Neural progenitor cell (in vitro differentiated cells): ENCODE measurements around the gene RTEL1. TPM values are rescaled to one million over a fixed set of nuclear protein-coding genes. Genes with fewer than 3 reads are reported as not detected.

Experiments used
- DNase-seq: peaks from one replicate; pipeline ENCODE4 v3.0.0-alpha.2; 2016; ENCODE audit warnings: low spot score
- H2AFZ ChIP-seq: fragments of 200-600 bp; sonication (generic); replicated peaks from 2 replicates; pipeline ENCODE4 v1.6.1; 2016; ENCODE audit warnings: antibody characterized with exemption
- H3F3A ChIP-seq: fragments of 200-600 bp; sonication (generic); 2 replicates; pipeline ENCODE4 v1.6.1; 2016; ENCODE audit warnings: antibody characterized with exemption, low read depth
- H3K27ac ChIP-seq: fragments of 200-600 bp; sonication (generic); 2 replicates; pipeline ENCODE4 v1.5.1; 2016; ENCODE audit warnings: mild to moderate bottlenecking
- H3K27me3 ChIP-seq: fragments of 200-600 bp; sonication (generic); 2 replicates; pipeline ENCODE4 v1.6.1; 2016; ENCODE audit warnings: mild to moderate bottlenecking, moderate library complexity
- H3K36me3 ChIP-seq: fragments of 200-600 bp; sonication (generic); 2 replicates; pipeline ENCODE4 v1.5.1; 2016
- H3K4me1 ChIP-seq: fragments of 200-600 bp; sonication (generic); 2 replicates; pipeline ENCODE4 v1.6.1; 2016; ENCODE audit warnings: mixed run types
- H3K4me2 ChIP-seq: fragments of 200-600 bp; sonication (generic); 2 replicates; pipeline ENCODE4 v1.6.1; 2016
- H3K4me3 ChIP-seq: fragments of 200-600 bp; sonication (generic); 2 replicates; pipeline ENCODE4 v1.5.1; 2016
- H3K79me2 ChIP-seq: fragments of 200-600 bp; sonication (generic); 2 replicates; pipeline ENCODE4 v1.6.1; 2016; ENCODE audit warnings: low read depth
- H3K9ac ChIP-seq: fragments of 200-600 bp; sonication (generic); 2 replicates; pipeline ENCODE4 v1.6.1; 2016
- H3K9me3 ChIP-seq: fragments of 200-600 bp; sonication (generic); 2 replicates; pipeline ENCODE4 v1.5.1; 2016; ENCODE audit warnings: low read depth
- H4K20me1 ChIP-seq: fragments of 200-600 bp; sonication (generic); 2 replicates; pipeline ENCODE4 v1.6.1; 2016; ENCODE audit warnings: low read depth
- H3K27ac Mint-ChIP-seq: 3 replicates; pipeline ENCODE4 v1.8.0; 2021; ENCODE audit warnings: mixed read lengths
- H3K27me3 Mint-ChIP-seq: 2 replicates; pipeline ENCODE4 v1.8.0; 2022; ENCODE audit warnings: low read depth, mild to moderate bottlenecking, inconsistent platforms, moderate library complexity, mixed read lengths; ENCODE audit not compliant: insufficient read depth
- H3K36me3 Mint-ChIP-seq: 3 replicates; pipeline ENCODE4 v1.8.0; 2021; ENCODE audit warnings: mixed read lengths
- H3K4me1 Mint-ChIP-seq: 3 replicates; pipeline ENCODE4 v1.8.0; 2021; ENCODE audit warnings: mixed read lengths
- H3K4me3 Mint-ChIP-seq: 3 replicates; pipeline ENCODE4 v1.8.0; 2021; ENCODE audit warnings: mild to moderate bottlenecking, moderate library complexity, mixed read lengths
- H3K9me3 Mint-ChIP-seq: 3 replicates; pipeline ENCODE4 v1.8.0; 2020; ENCODE audit warnings: mixed read lengths
- CTCF ChIP-seq: fragments of 200-600 bp; sonication (generic); IDR thresholded peaks from 2 replicates; pipeline ENCODE4 v1.5.1; 2017; ENCODE audit warnings: antibody characterized with exemption, mild to moderate bottlenecking
- EZH2 ChIP-seq: fragments of 200-600 bp; sonication (generic); IDR thresholded peaks from 2 replicates; pipeline ENCODE4 v1.6.1; 2017; ENCODE audit warnings: antibody characterized with exemption, mild to moderate bottlenecking, moderate library complexity
- EZH2phosphoT487 ChIP-seq: fragments of 200-600 bp; sonication (generic); IDR thresholded peaks from 2 replicates; pipeline ENCODE4 v1.6.1; 2017; ENCODE audit warnings: antibody characterized with exemption
- small RNA-seq: library from RNA; depleted of rRNA; stranded (forward); fragments of <200 nt; gene quantifications from one replicate; pipeline ENCODE3, GENCODE V24; 2015
- total RNA-seq: library from RNA; depleted of rRNA; stranded (reverse); fragments of >200 nt; gene quantifications from 2 replicates; pipeline ENCODE4 v1.2.3, GENCODE V29; 2015; ENCODE audit warnings: low replicate concordance

The RTEL1 gene
- total RNA-seq, 1 donor from 2014 or later, result 6.0 TPM

- H3K9ac ChIP-seq, result no peak overlapping the region
- no peak overlapping the region for H2AFZ ChIP-seq
- TF ChIP-seq CTCF (no peak), EZH2phosphoT487 (no peak), EZH2 (no peak)
- no peak overlapping the region for H3K4me2 ChIP-seq
- Mint-ChIP-seq H3K36me3 (peaks cover 4% of the 10 kb centered on the region), H3K9me3 (no peaks in the 10 kb centered on the region), H3K4me3 (no peak overlapping the region), H3K27me3 (peaks cover 9% of the 10 kb centered on the region), H3K4me1 (peaks cover 2% of the 10 kb centered on the region), H3K27ac (no peak overlapping the region)
- no peaks in the 10 kb centered on the region for H3K27me3 ChIP-seq
- H3K4me3 ChIP-seq, result no peak overlapping the region
- no peaks in the 10 kb centered on the region for H3K36me3 ChIP-seq
- H3K4me1 ChIP-seq, result peaks cover 7% of the 10 kb centered on the region
- peak overlapping the region; percentile 31 for H3K27ac ChIP-seq
- H4K20me1 ChIP-seq, result peaks cover 14% of the 10 kb centered on the region
- peaks cover 26% of the 10 kb centered on the region for H3F3A ChIP-seq
- H3K79me2 ChIP-seq, result peaks cover 8% of the 10 kb centered on the region
- no peaks in the 10 kb centered on the region for H3K9me3 ChIP-seq
- no peak for DNase-seq
Measured at GRCh38 chr20:63744574-63745423, 86.7 kb downstream of the RTEL1 start.

GRCh38 chr20:63745424-63745805 lies 87.3 kb downstream of the RTEL1 start:
- peaks cover 9% of the 10 kb centered on the region for H3K27me3 Mint-ChIP-seq
- H3K4me1 Mint-ChIP-seq, result peaks cover 2% of the 10 kb centered on the region
- no peak for DNase-seq
- H3K27ac Mint-ChIP-seq, result peak overlapping the region; percentile 97
- peaks cover 14% of the 10 kb centered on the region for H4K20me1 ChIP-seq
- no peak overlapping the region for H3K4me2 ChIP-seq
- H2AFZ ChIP-seq, result no peak overlapping the region
- H3K79me2 ChIP-seq, result peaks cover 8% of the 10 kb centered on the region
- H3K9me3 ChIP-seq, result no peaks in the 10 kb centered on the region
- H3F3A ChIP-seq, result peaks cover 23% of the 10 kb centered on the region
- TF ChIP-seq EZH2phosphoT487 (no peak), CTCF (no peak), EZH2 (no peak)
- H3K4me3 ChIP-seq, result no peak overlapping the region
- H3K9me3 Mint-ChIP-seq, result no peaks in the 10 kb centered on the region
- H3K4me1 ChIP-seq, result peaks cover 7% of the 10 kb centered on the region
- no peaks in the 10 kb centered on the region for H3K36me3 ChIP-seq
- H3K27me3 ChIP-seq, result no peaks in the 10 kb centered on the region
- no peak overlapping the region for H3K4me3 Mint-ChIP-seq
- peaks cover 4% of the 10 kb centered on the region for H3K36me3 Mint-ChIP-seq
- no peak overlapping the region for H3K9ac ChIP-seq
- peak overlapping the region; percentile 31 for H3K27ac ChIP-seq

Small RNA genes lying within 50 kb of the gene (small RNA-seq; reads per million reads assigned to genes)
- not detected for gene LIME1
- not detected for gene TNFRSF6B

Other genes with a start within 250 kb of the RTEL1 start
- 39.5 and 106 TPM in 2 replicates for gene KCNQ2, start 185.7 kb upstream of the RTEL1 start, total RNA-seq
- 0.54 and 1.5 TPM in 2 replicates for gene EEF1A2, start 159.2 kb upstream of the RTEL1 start, total RNA-seq
- gene PPDPF, start 137.5 kb upstream of the RTEL1 start, total RNA-seq, result 4.1 and 82.2 TPM in 2 replicates
- gene PTK6, start 120.9 kb upstream of the RTEL1 start, total RNA-seq, result not detected in 2 replicates
- gene SRMS, start 110.6 kb upstream of the RTEL1 start, total RNA-seq, result not detected in 2 replicates
- 0.39 and 9.0 TPM in 2 replicates for gene FNDC11, start 104.2 kb upstream of the RTEL1 start, total RNA-seq
- gene HELZ2, start 84.1 kb upstream of the RTEL1 start, total RNA-seq, result 2.9 and 17.7 TPM in 2 replicates
- 8.0 and 18.6 TPM in 2 replicates for gene GMEB2, start 31.2 kb upstream of the RTEL1 start, total RNA-seq
- gene STMN3, start 4.9 kb upstream of the RTEL1 start, total RNA-seq, result 3.3 and 6.1 TPM in 2 replicates
- 0.25 TPM in 1 of 2 replicates, not detected in the other for gene TNFRSF6B, start 38.3 kb downstream of the RTEL1 start, total RNA-seq
- 18.3 and 32.6 TPM in 2 replicates for gene ARFRP1, start 49.7 kb downstream of the RTEL1 start, total RNA-seq
- 8.2 and 26.8 TPM in 2 replicates for gene ZGPAT, start 49.7 kb downstream of the RTEL1 start, total RNA-seq
- 0.47 and 10.9 TPM in 2 replicates for gene LIME1, start 78.4 kb downstream of the RTEL1 start, total RNA-seq
- 12.0 and 58.0 TPM in 2 replicates for gene SLC2A4RG, start 81.5 kb downstream of the RTEL1 start, total RNA-seq
- gene ZBTB46, start 173.0 kb downstream of the RTEL1 start, total RNA-seq, result 8.1 and 13.9 TPM in 2 replicates
- not detected in 2 replicates for gene ABHD16B, start 203.2 kb downstream of the RTEL1 start, total RNA-seq
- 66.6 and 80.1 TPM in 2 replicates for gene TPD52L2, start 207.0 kb downstream of the RTEL1 start, total RNA-seq
- gene DNAJC5, start 236.8 kb downstream of the RTEL1 start, total RNA-seq, result 17.2 and 37.9 TPM in 2 replicates